Spleen (tissue), 11 donors: Measurements from ENCODE around the gene DAPK1. TPM values are rescaled to one million over a fixed set of nuclear protein-coding genes. Genes with fewer than 3 reads are reported as not detected.

Experiments
- DNase-seq: peaks from one replicate; pipeline ENCODE4 v3.0.0-alpha.2; 2020
- H3K27ac ChIP-seq, 8 donors: fragments of 200-600 bp; sonication (generic) in 7 of 8; 1 replicate in 4 of 8; 2 replicates in 4 of 8; pipeline versions ENCODE4 v1.5.0 to v1.8.0; 2016 to 2021; ENCODE audit warnings: inconsistent platforms in 4 of 8, mild to moderate bottlenecking in 4 of 8, moderate library complexity in 1 of 8
- H3K27me3 ChIP-seq, 7 donors: fragments of 200-600 bp; sonication (generic) in 6 of 7; replicated peaks in 1 of 7; 1 replicate in 4 of 7; 2 replicates in 3 of 7; pipeline versions ENCODE4 v1.5.0 to v1.8.0; 2016 to 2021; ENCODE audit warnings: inconsistent platforms in 3 of 7, mild to moderate bottlenecking in 1 of 7
- H3K36me3 ChIP-seq, 6 donors: fragments of 200-600 bp; sonication (generic) in 5 of 6; 1 replicate in 4 of 6; 2 replicates in 2 of 6; pipeline versions ENCODE4 v1.5.0 to v1.8.0; 2016 to 2021; ENCODE audit warnings: inconsistent platforms in 2 of 6
- H3K4me1 ChIP-seq, 6 donors: fragments of 200-600 bp; sonication (generic) in 5 of 6; 1 replicate in 3 of 6; 2 replicates in 3 of 6; pipeline versions ENCODE4 v1.5.0 to v1.8.0; 2016 to 2021; ENCODE audit warnings: inconsistent platforms in 3 of 6
- H3K4me3 ChIP-seq, 8 donors: fragments of 200-600 bp; sonication (generic) in 7 of 8; 1 replicate in 4 of 8; 2 replicates in 4 of 8; pipeline versions ENCODE4 v1.5.0 to v1.8.0; 2016 to 2021; ENCODE audit warnings: inconsistent platforms in 4 of 8, mild to moderate bottlenecking in 4 of 8, moderate library complexity in 2 of 8
- H3K9me3 ChIP-seq, 8 donors: fragments of 200-600 bp; sonication (generic) in 7 of 8; 1 replicate in 4 of 8; 2 replicates in 4 of 8; pipeline versions ENCODE4 v1.5.0 to v1.8.0; 2016 to 2021; ENCODE audit warnings: inconsistent platforms in 4 of 8
- POLR2A ChIP-seq, 3 donors: fragments of 450-650 bp; IDR thresholded peaks; one replicate each; pipeline ENCODE4 v1.5.1; 2017; ENCODE audit warnings: antibody characterized with exemption in 3 of 3, mild to moderate bottlenecking in 1 of 3
- POLR2AphosphoS5 ChIP-seq, 3 donors: sonication (generic); formaldehyde crosslinking; IDR thresholded peaks; one replicate each; pipeline ENCODE4 v1.5.1; 2017; ENCODE audit warnings: antibody characterized with exemption in 3 of 3
- WGBS, 5 donors: extraction: QIAGEN DNeasy Blood & Tissue Kit in 3 of 5; methylation state at CpG; one replicate each; pipeline versions ENCODE4 v1.1.5 to v1.1.7; 2013 to 2018; 5-methylcytosine and 5-hydroxymethylcytosine counted together
- intact Hi-C: fragments of 100-400 bp; cut with DNase I; formaldehyde crosslinking; loops from one replicate; pipeline ENCODE4 v1.15.0; 2023; ENCODE audit warnings: low total_unique reads
- polyA plus RNA-seq, 3 donors: library from polyadenylated mRNA; stranded (reverse); fragments of 200-250 nt; gene quantifications; one replicate each; pipeline ENCODE4 v1.2.1, GENCODE V29; 2013
- total RNA-seq, 7 donors: library from RNA; depleted of rRNA in 3 of 7; stranded (reverse); fragments of >200 nt in 3 of 7; fragmentation: NEBNext Ultra II Directional in 4 of 7; extraction: Animal tissue kit (Norgen Biotek cat#: 25700) in 4 of 7; gene quantifications; one replicate each; pipeline versions ENCODE4 v1.1.0 to v1.2.1, GENCODE V29; 2016 to 2021
- TF ChIP-seq, protein P1 (sequence below), 11 experiments: fragments of 200-600 bp in 7 of 11; fragments of 450-650 bp in 4 of 11; sonication (generic) in 4 of 11; IDR thresholded peaks in 8 of 11; conservative IDR thresholded peaks in 3 of 11; 1 replicate in 7 of 11; 2 replicates in 4 of 11; pipeline versions ENCODE4 v1.4.0 to v1.8.0; 2016 to 2021; ENCODE audit warnings: antibody characterized with exemption in 11 of 11, inconsistent platforms in 4 of 11, mild to moderate bottlenecking in 1 of 11
- donor health status: healthy with polysubstance abuse.
- donor health status: DM: no; HTN: no; CAD: no; lungs with moderate emphysema.
- donor health status: DM: no; HTN: no; CAD: no.
- donor health status: Bipolar disorder and iron deficiency.
- donor health status: healthy.
- donor health status: DM: no; HTN: no; CAD: no.
- donor health status: DM: yes; HTN: yes; CAD: no.

The DAPK1 gene
- total and polyA plus RNA-seq, 10 donors: 6.4 to 126 (median 102) TPM

DNA sequence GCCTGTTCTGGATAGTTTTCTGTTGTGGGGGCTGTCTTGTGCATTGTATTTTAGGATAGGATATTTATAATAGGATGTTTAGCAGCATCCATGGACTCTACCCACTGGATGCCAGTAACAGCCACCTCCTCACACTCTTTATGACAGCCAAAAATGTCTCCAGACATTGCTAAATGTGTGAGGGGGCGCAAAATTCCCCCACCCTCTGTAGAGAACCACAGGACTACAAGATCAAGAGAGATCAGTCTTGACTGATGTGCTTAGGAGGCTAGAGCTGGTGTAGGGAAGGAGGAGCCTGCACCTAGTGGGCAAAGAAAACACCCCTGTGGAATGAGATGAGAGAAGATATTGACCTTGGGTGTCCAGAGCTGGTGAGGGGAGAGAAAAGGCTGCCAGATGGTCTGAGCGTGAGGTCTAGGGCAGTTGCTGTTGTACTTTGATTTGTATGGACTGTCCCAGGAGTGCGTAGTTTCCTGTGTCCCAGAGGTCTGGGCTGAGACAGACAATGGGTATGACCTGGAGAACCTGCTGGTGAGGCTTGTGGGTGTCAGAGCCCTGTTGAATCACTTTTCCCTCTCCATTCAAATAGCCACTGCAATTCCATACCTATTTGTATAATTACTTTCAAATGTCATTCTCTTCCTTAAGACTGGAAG, 16.3 kb downstream of the DAPK1 start:
- H3K27ac ChIP-seq: peak overlapping the region in 2 of 8 donors; percentile 4 to 38
- 80 to 96% (median 91%) methylated on average over 3 of the region's 3 CpGs for WGBS, 5 donors

DNA sequence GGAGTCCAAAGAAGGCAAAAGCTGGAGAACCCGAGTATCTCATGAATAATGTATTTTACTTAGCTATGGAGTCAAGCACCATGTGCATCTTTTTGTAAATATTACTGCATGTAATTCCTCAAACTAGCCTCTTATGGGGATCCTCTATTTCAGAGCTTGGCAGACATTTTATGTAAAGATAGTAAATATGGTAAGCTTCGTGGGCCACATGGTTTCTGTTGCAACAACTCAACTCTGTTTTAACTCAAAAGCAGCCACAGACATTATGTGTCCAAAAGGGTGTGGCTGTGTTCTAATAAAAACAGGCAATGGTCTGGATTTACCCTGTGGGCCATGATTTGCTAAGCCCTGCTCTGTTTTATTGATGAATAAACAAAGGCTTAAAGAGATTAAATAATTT, 17.3 kb downstream of the DAPK1 start:
- no peak for DNase-seq
- peaks cover 0 to 5% (median 0%) of the 10 kb centered on the region in 6 donors for H3K36me3 ChIP-seq
- peaks cover 0 to 63% (median 27%) of the 10 kb centered on the region in 6 donors for H3K4me1 ChIP-seq
- H3K9me3 ChIP-seq: no peaks in the 10 kb centered on the region
- TF ChIP-seq POLR2AphosphoS5 (IDR thresholded peaks at IDR 0.05): no peak
- TF ChIP-seq POLR2A (IDR thresholded peaks at IDR 0.05): no peak
- TF ChIP-seq, protein P1, sequence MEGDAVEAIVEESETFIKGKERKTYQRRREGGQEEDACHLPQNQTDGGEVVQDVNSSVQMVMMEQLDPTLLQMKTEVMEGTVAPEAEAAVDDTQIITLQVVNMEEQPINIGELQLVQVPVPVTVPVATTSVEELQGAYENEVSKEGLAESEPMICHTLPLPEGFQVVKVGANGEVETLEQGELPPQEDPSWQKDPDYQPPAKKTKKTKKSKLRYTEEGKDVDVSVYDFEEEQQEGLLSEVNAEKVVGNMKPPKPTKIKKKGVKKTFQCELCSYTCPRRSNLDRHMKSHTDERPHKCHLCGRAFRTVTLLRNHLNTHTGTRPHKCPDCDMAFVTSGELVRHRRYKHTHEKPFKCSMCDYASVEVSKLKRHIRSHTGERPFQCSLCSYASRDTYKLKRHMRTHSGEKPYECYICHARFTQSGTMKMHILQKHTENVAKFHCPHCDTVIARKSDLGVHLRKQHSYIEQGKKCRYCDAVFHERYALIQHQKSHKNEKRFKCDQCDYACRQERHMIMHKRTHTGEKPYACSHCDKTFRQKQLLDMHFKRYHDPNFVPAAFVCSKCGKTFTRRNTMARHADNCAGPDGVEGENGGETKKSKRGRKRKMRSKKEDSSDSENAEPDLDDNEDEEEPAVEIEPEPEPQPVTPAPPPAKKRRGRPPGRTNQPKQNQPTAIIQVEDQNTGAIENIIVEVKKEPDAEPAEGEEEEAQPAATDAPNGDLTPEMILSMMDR (IDR thresholded peaks at IDR 0.05 in 8 of 11, conservative IDR thresholded peaks at IDR 0.05 in 3 of 11): no peak
- peak overlapping the region in 4 of 8 donors; percentile 65 to 79 (median 72) for H3K27ac ChIP-seq
- H3K4me3 ChIP-seq: no peak overlapping the region
- WGBS, 5 donors: 55 to 78% (median 56%) methylated on average over 2 of the region's 2 CpGs
- H3K27me3 ChIP-seq: peaks cover 0 to 11% (median 0%) of the 10 kb centered on the region in 7 donors
- intact Hi-C loops: no loop called here

More for the DNA sequence above, 16.3 kb downstream of the DAPK1 start:
- Histone ChIP-seq H3K4me3 (no peak overlapping the region), H3K36me3 (peaks cover 0 to 5% (median 0%) of the 10 kb centered on the region in 6 donors), H3K27me3 (peaks cover 0 to 11% (median 0%) of the 10 kb centered on the region in 7 donors), H3K4me1 (peaks cover 0 to 63% (median 25%) of the 10 kb centered on the region in 6 donors), H3K9me3 (no peaks in the 10 kb centered on the region)
- TF ChIP-seq POLR2AphosphoS5 (IDR thresholded peaks at IDR 0.05) (no peak), POLR2A (IDR thresholded peaks at IDR 0.05) (no peak)
- TF ChIP-seq, protein P1 (IDR thresholded peaks at IDR 0.05 in 8 of 11, conservative IDR thresholded peaks at IDR 0.05 in 3 of 11): no peak
- intact Hi-C loops: no loop called here
- no peak for DNase-seq

DNA sequence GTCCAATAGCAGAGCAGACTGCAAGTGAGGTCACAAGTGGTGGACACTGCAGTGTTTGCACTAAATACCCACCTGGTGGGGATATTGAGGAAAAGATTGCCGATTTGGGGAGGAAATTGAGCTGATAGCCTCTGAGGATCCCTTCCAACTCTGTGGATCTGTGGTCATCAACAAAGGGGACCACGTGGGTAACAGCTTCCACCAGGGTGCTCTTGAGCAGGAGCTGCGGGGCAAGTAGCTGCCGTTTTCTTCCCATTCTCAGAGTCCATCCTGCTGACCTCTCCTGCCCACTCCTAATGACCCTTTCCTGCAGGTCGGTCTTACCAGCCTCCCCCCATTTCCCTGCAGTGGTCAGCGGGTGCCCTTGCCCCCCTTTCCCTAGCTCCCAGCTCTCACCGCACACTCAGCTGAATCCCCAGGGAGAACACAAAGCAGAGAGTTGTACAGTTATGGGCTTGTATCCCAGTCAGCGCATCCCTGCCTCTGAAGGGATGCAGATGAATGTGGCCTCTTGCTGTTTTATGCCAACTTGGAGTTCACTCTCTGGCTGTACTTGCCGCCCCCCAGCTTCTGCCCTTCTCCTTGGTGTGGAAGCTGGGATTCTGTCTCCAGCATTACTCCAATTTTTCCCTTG, 18.0 kb downstream of the DAPK1 start:
- H3K4me3 ChIP-seq: no peak overlapping the region
- H3K9me3 ChIP-seq: no peaks in the 10 kb centered on the region
- intact Hi-C loops: no loop called here
- H3K36me3 ChIP-seq: peaks cover 0 to 5% (median 0%) of the 10 kb centered on the region in 6 donors
- H3K4me1 ChIP-seq: peaks cover 0 to 60% (median 28%) of the 10 kb centered on the region in 6 donors
- no peak for DNase-seq
- 78 to 83% (median 79%) methylated on average over 9 of the region's 9 CpGs for whole genome bisulfite sequencing, 5 donors
- TF ChIP-seq POLR2AphosphoS5 (IDR thresholded peaks at IDR 0.05): no peak
- peak overlapping the region in 5 of 8 donors; percentile 49 to 79 (median 65) for H3K27ac ChIP-seq
- H3K27me3 ChIP-seq: peaks cover 0 to 11% (median 0%) of the 10 kb centered on the region in 7 donors

DNA sequence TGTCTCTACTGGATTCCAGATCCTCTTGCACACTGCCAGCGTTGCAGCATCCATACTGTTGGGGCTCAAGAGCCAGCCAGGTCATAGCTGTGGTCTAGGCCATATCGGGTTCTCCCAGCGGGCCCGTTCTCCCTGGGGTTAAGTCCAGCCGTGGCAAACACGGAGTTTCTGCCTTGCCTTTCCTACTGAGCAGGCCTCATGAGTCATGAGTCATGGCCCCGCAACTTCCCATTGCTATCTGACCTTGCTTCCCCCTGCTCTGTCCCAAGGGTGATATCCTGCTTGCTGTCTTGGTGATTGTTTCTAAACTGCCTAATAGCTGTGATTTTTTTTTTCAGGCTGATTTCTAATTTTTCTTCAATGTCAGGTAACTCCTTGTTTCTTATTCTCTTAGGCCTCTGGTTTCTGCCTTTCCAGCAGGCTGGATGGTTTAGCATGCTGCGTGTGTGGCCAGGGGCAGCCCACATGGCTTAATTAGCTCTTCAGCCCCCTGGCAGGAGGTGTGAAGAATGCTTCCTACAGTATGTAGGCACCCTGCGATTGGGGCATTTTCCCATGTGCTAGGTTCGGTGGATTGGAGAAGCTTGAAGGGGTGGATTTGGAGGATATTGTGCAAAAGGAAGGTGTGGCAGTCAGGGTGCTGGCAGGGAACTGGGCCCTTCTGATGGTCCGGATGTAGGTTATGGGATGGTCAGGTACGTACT, 18.7 kb downstream of the DAPK1 start:
- 29 to 40% (median 34%) methylated on average over 12 of the region's 12 CpGs for WGBS, 5 donors
- peak; percentile 84 for DNase-seq
- Histone ChIP-seq H3K9me3 (no peaks in the 10 kb centered on the region), H3K4me3 (no peak overlapping the region), H3K4me1 (peaks cover 0 to 59% (median 28%) of the 10 kb centered on the region in 6 donors), H3K36me3 (peaks cover 0 to 5% (median 0%) of the 10 kb centered on the region in 6 donors), H3K27me3 (peaks cover 0 to 11% (median 0%) of the 10 kb centered on the region in 7 donors), H3K27ac (peak overlapping the region in 6 of 8 donors; percentile 6 to 79 (median 65))
- TF ChIP-seq POLR2A (IDR thresholded peaks at IDR 0.05) (no peak), POLR2AphosphoS5 (IDR thresholded peaks at IDR 0.05) (peak in 2 of 3 donors; percentile 37 to 80)
- TF ChIP-seq, protein P1 (IDR thresholded peaks at IDR 0.05 in 8 of 11, conservative IDR thresholded peaks at IDR 0.05 in 3 of 11): no peak
- intact Hi-C loops: no loop called here
